K562 (cell line): ENCODE results near the gene LRRC8E. TPM values are rescaled to one million over a fixed set of nuclear protein-coding genes. Genes with fewer than 3 reads are reported as not detected.

ENCODE experiments used
- CBX3 ChIP-seq, 2 experiments: IDR thresholded peaks; 1 replicate in 1 of 2; 2 replicates in 1 of 2; pipeline ENCODE4 v1.6.1; 2012; ENCODE audit warnings: inconsistent platforms in 2 of 2, low read length in 2 of 2, borderline replicate concordance in 1 of 2, control low read depth in 1 of 2
- EGR1 ChIP-seq: fragments of 450-650 bp; conservative IDR thresholded peaks from 2 replicates; pipeline ENCODE4 v1.6.1; 2017; ENCODE audit warnings: mild to moderate bottlenecking
- ESRRA ChIP-seq: fragments of 450-650 bp; IDR thresholded peaks from 2 replicates; pipeline ENCODE4 v1.6.1; 2014; ENCODE audit warnings: low read depth, mild to moderate bottlenecking, moderate library complexity, borderline replicate concordance
- ETV5 ChIP-seq: sonication (generic); formaldehyde crosslinking; IDR thresholded peaks from 2 replicates; pipeline ENCODE4 v1.4.0; 2020; ENCODE audit warnings: low read depth, mild to moderate bottlenecking, missing genetic modification reagents
- FIP1L1 ChIP-seq: fragments of 200-400 bp; formaldehyde crosslinking; IDR thresholded peaks from 2 replicates; pipeline ENCODE4 v1.6.1; 2018; ENCODE audit warnings: mild to moderate bottlenecking, low read depth, low read length; ENCODE audit not compliant: poor library complexity, severe bottlenecking
- GATA2 ChIP-seq: sonication (generic); formaldehyde crosslinking; IDR thresholded peaks from 2 replicates; pipeline ENCODE4 v1.4.0; 2020; ENCODE audit warnings: mild to moderate bottlenecking, missing genetic modification reagents
- HNRNPL ChIP-seq: fragments of 200-400 bp; formaldehyde crosslinking; IDR thresholded peaks from 2 replicates; pipeline ENCODE4 v1.6.1; 2017; ENCODE audit warnings: low read depth, mild to moderate bottlenecking, low read length
- LEF1 ChIP-seq: fragments of 450-650 bp; IDR thresholded peaks from 2 replicates; pipeline ENCODE4 v1.6.1; 2016; ENCODE audit warnings: mild to moderate bottlenecking
- MCM2 ChIP-seq: fragments of 450-650 bp; IDR thresholded peaks from 2 replicates; pipeline ENCODE4 v1.6.1; 2017; ENCODE audit warnings: low read depth, mild to moderate bottlenecking
- MXI1 ChIP-seq: IDR thresholded peaks from 2 replicates; pipeline ENCODE4 v1.6.1; 2011; ENCODE audit warnings: low read depth, mild to moderate bottlenecking, improper control_type of control experiment, low read length
- SAFB ChIP-seq: fragments of 200-400 bp; formaldehyde crosslinking; IDR thresholded peaks from 2 replicates; pipeline ENCODE4 v1.6.1; 2017; ENCODE audit warnings: low read depth, low read length, borderline replicate concordance
- WHSC1 ChIP-seq: IDR thresholded peaks from one replicate; pipeline ENCODE4 v1.6.1; 2012; ENCODE audit warnings: low read length, control low read depth, inconsistent platforms
- ZNF197 ChIP-seq: fragments of 200-800 bp; sonication (Bioruptor generic); IDR thresholded peaks from 2 replicates; pipeline ENCODE4 v1.6.1; 2016; ENCODE audit warnings: low read depth, missing genetic modification characterization, missing compliant biosample characterization
- ZNF77 ChIP-seq: fragments of 250-450 bp; sonication (Bioruptor Pico); IDR thresholded peaks from 2 replicates; pipeline ENCODE4 v1.5.0; 2020
- polyA plus RNA-seq, 8 experiments: library from polyadenylated mRNA; depleted of rRNA in 4 of 8; stranded (reverse) in 5 of 8; unstranded in 3 of 8; fragments of >200 nt; fragmentation: Nextera tagmentation in 2 of 8; fragmentation: Illumina TruSeq in 1 of 8; extraction: Ambion mirVana in 2 of 8; extraction: Trizol in 1 of 8; gene quantifications; 2 replicates each; pipeline versions ENCODE4 v1.2.1 to v1.2.3, GENCODE V29; 2011 to 2014; ENCODE audit warnings: inconsistent platforms in 1 of 8, missing spikeins in 1 of 8
- total RNA-seq, 7 experiments: library from RNA; depleted of rRNA in 6 of 7; stranded (reverse); fragments of >200 nt in 6 of 7; fragmentation: Illumina TruSeq in 2 of 7; extraction: Trizol in 2 of 7; gene quantifications; 2 replicates each; pipeline versions ENCODE4 v1.2.1 to v1.2.3, GENCODE V29; 2011 to 2021; ENCODE audit warnings: low replicate concordance in 1 of 7
- TF ChIP-seq, protein P1 (sequence below): fragments of 250-450 bp; sonication (Bioruptor Pico); IDR thresholded peaks from 2 replicates; pipeline ENCODE4 v1.8.0; 2021; ENCODE audit warnings: moderate library complexity, mild to moderate bottlenecking, inconsistent platforms
- TF ChIP-seq, protein P2 (sequence below): fragments of 200-800 bp; sonication (Bioruptor generic); IDR thresholded peaks from 2 replicates; pipeline ENCODE4 v1.6.1; 2017; ENCODE audit warnings: missing genetic modification characterization, missing compliant biosample characterization
- TF ChIP-seq, protein P3 (sequence below): fragments of 450-650 bp; IDR thresholded peaks from 2 replicates; pipeline ENCODE4 v1.6.1; 2016
- TF ChIP-seq, protein P4 (sequence below): fragments of 250-450 bp; sonication (Bioruptor Pico); IDR thresholded peaks from 2 replicates; pipeline ENCODE4 v1.5.0; 2021
- TF ChIP-seq, protein P5 (sequence below), 2 experiments: fragments of 450-650 bp in 1 of 2; IDR thresholded peaks; 2 replicates each; pipeline ENCODE4 v1.6.1; 2011 to 2017; ENCODE audit warnings: low read depth in 2 of 2, antibody characterized with exemption in 1 of 2, borderline replicate concordance in 1 of 2, low read length in 1 of 2, mild to moderate bottlenecking in 1 of 2, mixed read lengths in 1 of 2; ENCODE audit not compliant: control insufficient read depth in 1 of 2

Gene LRRC8E
- total and polyA plus RNA-seq, 9 of the 15 experiments (the other 6 are each of a cell fraction or from before 2014, with no cell fraction given): 0.08 to 5.7 (median 3.5) TPM; not detected in 1

DNA sequence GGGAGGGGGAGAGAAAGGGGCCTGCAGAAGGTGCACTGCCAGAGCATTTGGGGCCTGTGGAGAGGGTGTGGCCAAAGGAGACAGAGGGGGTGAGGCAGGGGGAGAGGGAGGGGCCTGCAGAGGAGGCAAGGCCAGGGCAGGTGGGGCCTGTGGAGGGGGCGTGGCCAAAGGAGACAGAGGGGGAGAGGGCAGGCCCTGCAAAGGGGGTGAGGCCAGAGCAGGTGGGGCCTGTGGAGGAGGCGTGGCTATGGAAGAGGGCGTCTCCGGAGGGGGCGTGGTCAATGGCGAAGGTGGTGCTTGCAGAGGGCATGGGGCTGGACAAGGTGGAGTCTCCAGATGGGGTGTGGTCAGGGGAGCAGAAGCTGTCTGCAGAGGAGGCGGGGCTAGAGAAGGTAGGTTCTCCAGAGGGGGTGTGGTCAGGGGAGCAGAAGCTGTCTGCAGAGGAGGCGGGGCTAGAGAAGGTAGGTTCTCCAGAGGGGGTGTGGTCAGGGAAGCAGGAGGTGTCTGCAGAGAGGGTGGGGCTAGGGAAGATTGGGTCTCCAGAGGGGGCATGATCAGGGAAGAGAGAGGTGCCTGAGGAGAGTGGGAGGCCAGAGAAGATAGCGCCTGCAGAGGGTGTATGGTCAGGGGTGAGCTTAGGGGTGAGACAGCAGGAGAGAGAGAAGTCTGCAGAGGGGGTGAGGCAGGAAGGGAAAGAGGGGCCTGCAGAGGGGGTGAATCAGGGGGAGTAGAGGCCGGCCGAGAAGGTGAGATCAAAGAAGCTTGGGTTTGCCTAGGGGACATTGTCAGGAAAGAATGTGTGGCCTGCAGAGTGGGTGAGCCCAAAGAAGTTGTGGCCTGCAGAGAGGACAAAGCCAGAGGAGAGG, 17.5 kb upstream of the LRRC8E start (continued):
- TF ChIP-seq FIP1L1 (no peak), ESRRA (peak; percentile 21; the same call in 1 of the 2 replicates), WHSC1 (no peak), EGR1 (no peak), SAFB (no peak), ETV5 (CRISPR knock-in tag) (no peak), ZNF77 (no peak), CBX3 (IDR thresholded peaks at IDR 0.05; ENCODE audit: borderline replicate concordance in 1 of 2, low read length in 2 of 2) (no peak), ZNF197 (CRISPR knock-in tag) (no peak), MCM2 (no peak), HNRNPL (no peak), GATA2 (no peak), MXI1 (no peak), LEF1 (no peak)
- TF ChIP-seq, protein P1, sequence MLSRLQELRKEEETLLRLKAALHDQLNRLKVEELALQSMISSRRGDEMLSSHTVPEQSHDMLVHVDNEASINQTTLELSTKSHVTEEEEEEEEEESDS (CRISPR knock-in tag): no peak
- TF ChIP-seq, protein P2, sequence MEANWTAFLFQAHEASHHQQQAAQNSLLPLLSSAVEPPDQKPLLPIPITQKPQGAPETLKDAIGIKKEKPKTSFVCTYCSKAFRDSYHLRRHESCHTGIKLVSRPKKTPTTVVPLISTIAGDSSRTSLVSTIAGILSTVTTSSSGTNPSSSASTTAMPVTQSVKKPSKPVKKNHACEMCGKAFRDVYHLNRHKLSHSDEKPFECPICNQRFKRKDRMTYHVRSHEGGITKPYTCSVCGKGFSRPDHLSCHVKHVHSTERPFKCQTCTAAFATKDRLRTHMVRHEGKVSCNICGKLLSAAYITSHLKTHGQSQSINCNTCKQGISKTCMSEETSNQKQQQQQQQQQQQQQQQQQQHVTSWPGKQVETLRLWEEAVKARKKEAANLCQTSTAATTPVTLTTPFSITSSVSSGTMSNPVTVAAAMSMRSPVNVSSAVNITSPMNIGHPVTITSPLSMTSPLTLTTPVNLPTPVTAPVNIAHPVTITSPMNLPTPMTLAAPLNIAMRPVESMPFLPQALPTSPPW (CRISPR knock-in tag): peak; percentile 86
- TF ChIP-seq, protein P3, sequence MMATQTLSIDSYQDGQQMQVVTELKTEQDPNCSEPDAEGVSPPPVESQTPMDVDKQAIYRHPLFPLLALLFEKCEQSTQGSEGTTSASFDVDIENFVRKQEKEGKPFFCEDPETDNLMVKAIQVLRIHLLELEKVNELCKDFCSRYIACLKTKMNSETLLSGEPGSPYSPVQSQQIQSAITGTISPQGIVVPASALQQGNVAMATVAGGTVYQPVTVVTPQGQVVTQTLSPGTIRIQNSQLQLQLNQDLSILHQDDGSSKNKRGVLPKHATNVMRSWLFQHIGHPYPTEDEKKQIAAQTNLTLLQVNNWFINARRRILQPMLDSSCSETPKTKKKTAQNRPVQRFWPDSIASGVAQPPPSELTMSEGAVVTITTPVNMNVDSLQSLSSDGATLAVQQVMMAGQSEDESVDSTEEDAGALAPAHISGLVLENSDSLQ: peak; percentile 69
- TF ChIP-seq, protein P4, sequence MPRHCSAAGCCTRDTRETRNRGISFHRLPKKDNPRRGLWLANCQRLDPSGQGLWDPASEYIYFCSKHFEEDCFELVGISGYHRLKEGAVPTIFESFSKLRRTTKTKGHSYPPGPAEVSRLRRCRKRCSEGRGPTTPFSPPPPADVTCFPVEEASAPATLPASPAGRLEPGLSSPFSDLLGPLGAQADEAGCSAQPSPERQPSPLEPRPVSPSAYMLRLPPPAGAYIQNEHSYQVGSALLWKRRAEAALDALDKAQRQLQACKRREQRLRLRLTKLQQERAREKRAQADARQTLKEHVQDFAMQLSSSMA: no peak
- TF ChIP-seq, protein P5, sequence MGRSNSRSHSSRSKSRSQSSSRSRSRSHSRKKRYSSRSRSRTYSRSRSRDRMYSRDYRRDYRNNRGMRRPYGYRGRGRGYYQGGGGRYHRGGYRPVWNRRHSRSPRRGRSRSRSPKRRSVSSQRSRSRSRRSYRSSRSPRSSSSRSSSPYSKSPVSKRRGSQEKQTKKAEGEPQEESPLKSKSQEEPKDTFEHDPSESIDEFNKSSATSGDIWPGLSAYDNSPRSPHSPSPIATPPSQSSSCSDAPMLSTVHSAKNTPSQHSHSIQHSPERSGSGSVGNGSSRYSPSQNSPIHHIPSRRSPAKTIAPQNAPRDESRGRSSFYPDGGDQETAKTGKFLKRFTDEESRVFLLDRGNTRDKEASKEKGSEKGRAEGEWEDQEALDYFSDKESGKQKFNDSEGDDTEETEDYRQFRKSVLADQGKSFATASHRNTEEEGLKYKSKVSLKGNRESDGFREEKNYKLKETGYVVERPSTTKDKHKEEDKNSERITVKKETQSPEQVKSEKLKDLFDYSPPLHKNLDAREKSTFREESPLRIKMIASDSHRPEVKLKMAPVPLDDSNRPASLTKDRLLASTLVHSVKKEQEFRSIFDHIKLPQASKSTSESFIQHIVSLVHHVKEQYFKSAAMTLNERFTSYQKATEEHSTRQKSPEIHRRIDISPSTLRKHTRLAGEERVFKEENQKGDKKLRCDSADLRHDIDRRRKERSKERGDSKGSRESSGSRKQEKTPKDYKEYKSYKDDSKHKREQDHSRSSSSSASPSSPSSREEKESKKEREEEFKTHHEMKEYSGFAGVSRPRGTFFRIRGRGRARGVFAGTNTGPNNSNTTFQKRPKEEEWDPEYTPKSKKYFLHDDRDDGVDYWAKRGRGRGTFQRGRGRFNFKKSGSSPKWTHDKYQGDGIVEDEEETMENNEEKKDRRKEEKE (IDR thresholded peaks at IDR 0.05; ENCODE audit: borderline replicate concordance in 1 of 2, control insufficient read depth in 1 of 2, low read depth in 2 of 2, low read length in 1 of 2): no peak
